Neural cell (in vitro differentiated cells): ENCODE results near the gene NEK4. TPM values are rescaled to one million over a fixed set of nuclear protein-coding genes. Genes with fewer than 3 reads are reported as not detected.

Experiments used
- H2AFZ ChIP-seq: fragments of 200-600, 300-800 bp; sonication (generic), shearing (Covaris generic); 2 replicates; pipeline ENCODE4 v1.6.0; 2014; ENCODE audit warnings: low read depth, mild to moderate bottlenecking, antibody characterized with exemption, low read length, moderate library complexity
- H3F3A ChIP-seq: fragments of 200-600 bp; shearing (Covaris generic); 2 replicates; pipeline ENCODE4 v1.6.1; 2016; ENCODE audit warnings: mild to moderate bottlenecking, moderate library complexity, mixed read lengths, antibody characterized with exemption, low read length; ENCODE audit not compliant: insufficient read depth, poor library complexity, severe bottlenecking
- H3K27ac ChIP-seq: fragments of 200-600, 300-800 bp; sonication (generic), shearing (Covaris generic); 2 replicates; pipeline ENCODE4 v1.5.1; 2014; ENCODE audit warnings: mild to moderate bottlenecking, low read length, moderate library complexity
- H3K27me3 ChIP-seq: fragments of 300-800, 200-600 bp; sonication (generic), shearing (Covaris generic); 2 replicates; pipeline ENCODE4 v1.6.0; 2014; ENCODE audit warnings: mild to moderate bottlenecking, low read depth, low read length, moderate library complexity; ENCODE audit not compliant: insufficient read depth
- H3K36me3 ChIP-seq: fragments of 300-800, 200-600 bp; sonication (generic), shearing (Covaris generic); 2 replicates; pipeline ENCODE4 v1.5.1; 2014; ENCODE audit warnings: mild to moderate bottlenecking, antibody characterized with exemption, low read length, moderate library complexity; ENCODE audit not compliant: insufficient read depth
- H3K4me2 ChIP-seq: fragments of 300-800, 200-600 bp; sonication (generic), shearing (Covaris generic); 2 replicates; pipeline ENCODE4 v1.6.0; 2014; ENCODE audit warnings: mild to moderate bottlenecking, low read length
- H3K4me3 ChIP-seq: fragments of 300-800, 200-600 bp; sonication (generic), shearing (Covaris generic); 2 replicates; pipeline ENCODE4 v1.5.1; 2014; ENCODE audit warnings: mild to moderate bottlenecking, low read length, moderate library complexity
- H3K79me2 ChIP-seq: fragments of 200-600 bp; shearing (Covaris generic); replicated peaks from 2 replicates; pipeline ENCODE4 v1.6.0; 2014; ENCODE audit warnings: mild to moderate bottlenecking, low read length, moderate library complexity; ENCODE audit not compliant: insufficient read depth
- H3K9ac ChIP-seq: fragments of 300-800, 200-600 bp; sonication (generic), shearing (Covaris generic); 2 replicates; pipeline ENCODE4 v1.6.1; 2016; ENCODE audit warnings: mild to moderate bottlenecking, low read length, mixed read lengths
- H3K9me2 ChIP-seq: fragments of 200-600 bp; shearing (Covaris generic); 2 replicates; pipeline ENCODE4 v1.6.1; 2016; ENCODE audit warnings: mild to moderate bottlenecking, low read length, mixed read lengths; ENCODE audit not compliant: insufficient read depth
- H3K9me3 ChIP-seq: fragments of 200-600, 300-800 bp; sonication (generic), shearing (Covaris generic); 2 replicates; pipeline ENCODE4 v1.6.1; 2016; ENCODE audit warnings: mild to moderate bottlenecking, mixed run types, low read length, moderate library complexity, mixed read lengths
- H4K20me1 ChIP-seq: fragments of 200-600 bp; shearing (Covaris generic); 2 replicates; pipeline ENCODE4 v1.6.1; 2016; ENCODE audit warnings: mild to moderate bottlenecking, mixed run types; ENCODE audit not compliant: insufficient read depth
- EP300 ChIP-seq: fragments of 450-650 bp; conservative IDR thresholded peaks from 2 replicates; pipeline ENCODE4 v1.6.1; 2014; ENCODE audit warnings: antibody characterized with exemption, mild to moderate bottlenecking, moderate library complexity; ENCODE audit not compliant: poor library complexity, severe bottlenecking
- EZH2 ChIP-seq: fragments of 200-600, 300-800 bp; shearing (Covaris generic), sonication (generic); IDR thresholded peaks from 2 replicates; pipeline ENCODE4 v1.6.1; 2014; ENCODE audit warnings: antibody characterized with exemption, low read length, borderline replicate concordance, mild to moderate bottlenecking; ENCODE audit not compliant: insufficient read depth, poor library complexity, severe bottlenecking
- MXI1 ChIP-seq: fragments of 450-650 bp; conservative IDR thresholded peaks from 2 replicates; pipeline ENCODE4 v1.6.1; 2014; ENCODE audit warnings: antibody characterized with exemption, mild to moderate bottlenecking; ENCODE audit not compliant: poor library complexity, severe bottlenecking
- POLR2AphosphoS5 ChIP-seq: IDR thresholded peaks from 2 replicates; pipeline ENCODE4 v1.6.1; 2012
- RAD21 ChIP-seq: fragments of 450-650 bp; conservative IDR thresholded peaks from 2 replicates; pipeline ENCODE4 v1.6.1; 2014; ENCODE audit warnings: antibody characterized with exemption, mild to moderate bottlenecking, moderate library complexity
- SMC3 ChIP-seq: fragments of 450-650 bp; conservative IDR thresholded peaks from 2 replicates; pipeline ENCODE4 v1.6.1; 2014; ENCODE audit warnings: antibody characterized with exemption, mild to moderate bottlenecking, moderate library complexity; ENCODE audit not compliant: poor library complexity
- TAF1 ChIP-seq: IDR thresholded peaks from 2 replicates; pipeline ENCODE4 v1.6.1; 2012; ENCODE audit warnings: low read depth
- polyA plus RNA-seq: library from polyadenylated mRNA; depleted of rRNA; stranded (reverse); fragments of >200 nt; gene quantifications from 2 replicates; pipeline ENCODE4 v1.2.3, GENCODE V29; 2014
- TF ChIP-seq, protein P1 (sequence below): IDR thresholded peaks from 2 replicates; pipeline ENCODE4 v1.6.1; 2012; ENCODE audit warnings: borderline replicate concordance
- TF ChIP-seq, protein P2 (sequence below): fragments of 450-650 bp; IDR thresholded peaks from 2 replicates; pipeline ENCODE4 v1.5.1; 2014; ENCODE audit warnings: antibody characterized with exemption, mild to moderate bottlenecking, moderate library complexity; ENCODE audit not compliant: poor library complexity, severe bottlenecking

The NEK4 gene
- polyA plus RNA-seq, 1 donor from 2014 or later, result 45.6 TPM

DNA sequence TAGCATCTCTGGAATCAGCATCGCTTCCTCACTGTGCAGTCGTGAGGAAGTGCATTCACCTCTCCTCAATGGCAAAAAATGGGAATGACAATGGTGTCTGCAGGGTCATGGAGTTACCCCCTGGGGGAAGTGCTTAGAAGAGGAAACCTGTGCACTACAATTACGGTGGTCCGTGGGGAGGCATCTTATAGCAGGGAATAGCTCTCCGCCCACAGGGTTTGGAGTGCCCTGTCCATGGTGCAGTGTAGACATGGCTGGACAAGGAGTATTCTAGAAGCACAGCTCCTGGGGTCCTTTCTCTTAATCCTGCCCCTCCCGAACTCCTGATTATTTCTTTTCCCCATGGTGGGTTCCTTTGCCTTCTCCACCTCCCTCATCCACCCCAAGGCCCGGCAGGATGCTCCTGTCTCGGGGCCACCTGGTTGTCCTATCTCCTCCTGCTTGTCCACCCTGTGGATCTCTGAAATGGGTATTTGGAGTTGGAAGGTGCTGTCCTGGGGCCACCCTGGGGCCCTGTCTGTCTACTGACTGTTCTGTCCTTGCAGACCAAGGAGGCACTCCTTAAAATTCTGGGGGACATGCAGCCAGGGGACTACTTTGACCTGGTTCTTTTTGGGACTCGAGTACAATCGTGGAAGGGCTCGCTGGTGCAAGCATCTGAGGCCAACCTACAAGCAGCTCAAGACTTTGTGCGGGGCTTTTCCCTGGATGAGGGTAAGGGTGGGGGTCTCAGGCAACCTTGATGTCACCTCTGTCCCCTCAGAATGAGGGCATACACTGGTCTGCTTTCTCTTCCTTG lies 11.9 kb upstream of the NEK4 start:
- Histone ChIP-seq H3F3A (no peaks in the 10 kb centered on the region), H2AFZ (no peak overlapping the region), H3K9me2 (no peaks in the 10 kb centered on the region), H3K36me3 (no peaks in the 10 kb centered on the region), H3K4me2 (no peak overlapping the region), H3K27me3 (no peaks in the 10 kb centered on the region), H3K4me3 (no peak overlapping the region), H3K79me2 (no peaks in the 10 kb centered on the region), H4K20me1 (no peaks in the 10 kb centered on the region), H3K27ac (no peak overlapping the region), H3K9me3 (no peaks in the 10 kb centered on the region), H3K9ac (no peak overlapping the region)
- TF ChIP-seq SMC3 (no peak), RAD21 (no peak), EZH2 (no peak), TAF1 (no peak), POLR2AphosphoS5 (no peak), MXI1 (no peak), EP300 (no peak)
- TF ChIP-seq, protein P1, sequence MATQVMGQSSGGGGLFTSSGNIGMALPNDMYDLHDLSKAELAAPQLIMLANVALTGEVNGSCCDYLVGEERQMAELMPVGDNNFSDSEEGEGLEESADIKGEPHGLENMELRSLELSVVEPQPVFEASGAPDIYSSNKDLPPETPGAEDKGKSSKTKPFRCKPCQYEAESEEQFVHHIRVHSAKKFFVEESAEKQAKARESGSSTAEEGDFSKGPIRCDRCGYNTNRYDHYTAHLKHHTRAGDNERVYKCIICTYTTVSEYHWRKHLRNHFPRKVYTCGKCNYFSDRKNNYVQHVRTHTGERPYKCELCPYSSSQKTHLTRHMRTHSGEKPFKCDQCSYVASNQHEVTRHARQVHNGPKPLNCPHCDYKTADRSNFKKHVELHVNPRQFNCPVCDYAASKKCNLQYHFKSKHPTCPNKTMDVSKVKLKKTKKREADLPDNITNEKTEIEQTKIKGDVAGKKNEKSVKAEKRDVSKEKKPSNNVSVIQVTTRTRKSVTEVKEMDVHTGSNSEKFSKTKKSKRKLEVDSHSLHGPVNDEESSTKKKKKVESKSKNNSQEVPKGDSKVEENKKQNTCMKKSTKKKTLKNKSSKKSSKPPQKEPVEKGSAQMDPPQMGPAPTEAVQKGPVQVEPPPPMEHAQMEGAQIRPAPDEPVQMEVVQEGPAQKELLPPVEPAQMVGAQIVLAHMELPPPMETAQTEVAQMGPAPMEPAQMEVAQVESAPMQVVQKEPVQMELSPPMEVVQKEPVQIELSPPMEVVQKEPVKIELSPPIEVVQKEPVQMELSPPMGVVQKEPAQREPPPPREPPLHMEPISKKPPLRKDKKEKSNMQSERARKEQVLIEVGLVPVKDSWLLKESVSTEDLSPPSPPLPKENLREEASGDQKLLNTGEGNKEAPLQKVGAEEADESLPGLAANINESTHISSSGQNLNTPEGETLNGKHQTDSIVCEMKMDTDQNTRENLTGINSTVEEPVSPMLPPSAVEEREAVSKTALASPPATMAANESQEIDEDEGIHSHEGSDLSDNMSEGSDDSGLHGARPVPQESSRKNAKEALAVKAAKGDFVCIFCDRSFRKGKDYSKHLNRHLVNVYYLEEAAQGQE, result no peak
- TF ChIP-seq, protein P2, sequence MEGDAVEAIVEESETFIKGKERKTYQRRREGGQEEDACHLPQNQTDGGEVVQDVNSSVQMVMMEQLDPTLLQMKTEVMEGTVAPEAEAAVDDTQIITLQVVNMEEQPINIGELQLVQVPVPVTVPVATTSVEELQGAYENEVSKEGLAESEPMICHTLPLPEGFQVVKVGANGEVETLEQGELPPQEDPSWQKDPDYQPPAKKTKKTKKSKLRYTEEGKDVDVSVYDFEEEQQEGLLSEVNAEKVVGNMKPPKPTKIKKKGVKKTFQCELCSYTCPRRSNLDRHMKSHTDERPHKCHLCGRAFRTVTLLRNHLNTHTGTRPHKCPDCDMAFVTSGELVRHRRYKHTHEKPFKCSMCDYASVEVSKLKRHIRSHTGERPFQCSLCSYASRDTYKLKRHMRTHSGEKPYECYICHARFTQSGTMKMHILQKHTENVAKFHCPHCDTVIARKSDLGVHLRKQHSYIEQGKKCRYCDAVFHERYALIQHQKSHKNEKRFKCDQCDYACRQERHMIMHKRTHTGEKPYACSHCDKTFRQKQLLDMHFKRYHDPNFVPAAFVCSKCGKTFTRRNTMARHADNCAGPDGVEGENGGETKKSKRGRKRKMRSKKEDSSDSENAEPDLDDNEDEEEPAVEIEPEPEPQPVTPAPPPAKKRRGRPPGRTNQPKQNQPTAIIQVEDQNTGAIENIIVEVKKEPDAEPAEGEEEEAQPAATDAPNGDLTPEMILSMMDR, result no peak

DNA sequence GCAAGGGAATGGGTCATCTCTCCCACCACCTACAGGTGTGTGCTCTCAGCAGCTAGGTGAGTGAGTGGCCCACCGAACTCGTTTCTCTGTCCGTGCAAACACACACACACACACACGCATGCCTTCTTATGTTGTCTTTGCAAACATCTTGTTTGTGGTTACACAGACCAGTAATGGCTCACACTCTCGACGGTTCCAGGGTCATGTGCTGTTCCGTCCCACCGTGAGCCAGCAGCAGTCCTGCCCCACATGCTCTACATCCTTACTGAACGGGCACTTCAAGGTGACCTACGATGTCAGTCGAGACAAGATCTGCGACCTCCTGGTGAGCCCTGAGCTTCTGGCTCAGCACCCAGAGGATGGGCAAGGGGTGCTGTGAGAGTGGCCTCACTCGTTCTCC lies 11.0 kb upstream of the NEK4 start:
- Histone ChIP-seq H3K9me2 (no peaks in the 10 kb centered on the region), H3K4me3 (no peak overlapping the region), H3K9me3 (no peaks in the 10 kb centered on the region), H4K20me1 (no peaks in the 10 kb centered on the region), H3K36me3 (no peaks in the 10 kb centered on the region), H3F3A (no peaks in the 10 kb centered on the region), H3K27me3 (no peaks in the 10 kb centered on the region), H3K4me2 (no peak overlapping the region), H3K27ac (no peak overlapping the region), H3K79me2 (no peaks in the 10 kb centered on the region), H3K9ac (no peak overlapping the region), H2AFZ (no peak overlapping the region)
- no peak for TF ChIP-seq EZH2
- TF ChIP-seq EP300, result no peak
- TF ChIP-seq MXI1, result no peak
- TF ChIP-seq RAD21, result no peak
- TF ChIP-seq, protein P1, result no peak
- no peak for TF ChIP-seq POLR2AphosphoS5
- no peak for TF ChIP-seq SMC3
- TF ChIP-seq, protein P2, result no peak
- no peak for TF ChIP-seq TAF1
